IPS DF 6.9 (cell line): ENCODE results near the gene ABHD4.
"Not testable (repeated sequence)": the region's sequence is repeated elsewhere in the genome, so short reads cannot be mapped to it uniquely, and the experiment has no call there.

Source experiments
- DNase-seq: peaks from one replicate; pipeline ENCODE4 v3.0.0-alpha.2; 2013; ENCODE audit warnings: low read depth, low spot score
- H3K27ac ChIP-seq: one replicate; pipeline ENCODE4 v1.5.1; 2013; ENCODE audit warnings: low read length, control low read depth
- H3K27me3 ChIP-seq: 2 replicates; pipeline ENCODE4 v1.6.1; 2013; ENCODE audit warnings: mild to moderate bottlenecking, low read length; ENCODE audit not compliant: control insufficient read depth, insufficient read depth
- H3K36me3 ChIP-seq: 2 replicates; pipeline ENCODE4 v1.6.1; 2013; ENCODE audit warnings: low read length; ENCODE audit not compliant: control insufficient read depth, insufficient read depth
- H3K4me1 ChIP-seq: 2 replicates; pipeline ENCODE4 v1.6.1; 2013; ENCODE audit warnings: low read length; ENCODE audit not compliant: control insufficient read depth, insufficient read depth
- H3K4me3 ChIP-seq: 2 replicates; pipeline ENCODE4 v1.5.1; 2013; ENCODE audit warnings: mild to moderate bottlenecking, low read length
- H3K9me3 ChIP-seq: 2 replicates; pipeline ENCODE4 v1.6.1; 2013; ENCODE audit warnings: low read length, inconsistent platforms; ENCODE audit not compliant: control insufficient read depth, insufficient read depth
- WGBS: extraction: QIAGEN DNeasy Blood & Tissue Kit; methylation state at CpG from one replicate; pipeline ENCODE4 v1.1.7; 2013; ENCODE audit warnings: mixed read lengths, missing lambda C conversion rate; ENCODE audit not compliant: insufficient read length, insufficient coverage; 5-methylcytosine and 5-hydroxymethylcytosine counted together

The ABHD4 gene

GRCh38 chr14:22627506-22628263, 29.6 kb downstream of the ABHD4 start:
- no peak overlapping the region for H3K27ac ChIP-seq
- no peaks in the 10 kb centered on the region; the same call in 1 of the 2 replicates for H3K4me1 ChIP-seq
- H3K9me3 ChIP-seq = no peaks in the 10 kb centered on the region
- no peak for DNase-seq
- no CpG with 5 or more reads among the region's 7 CpGs for WGBS
- no peaks in the 10 kb centered on the region for H3K36me3 ChIP-seq
- H3K27me3 ChIP-seq = no peaks in the 10 kb centered on the region
- no peak overlapping the region for H3K4me3 ChIP-seq

GRCh38 chr14:22629361-22629760, 31.3 kb downstream of the ABHD4 start:
- DNase-seq = no peak
- Histone ChIP-seq H3K27me3 (no peaks in the 10 kb centered on the region), H3K4me3 (no peak overlapping the region), H3K27ac (no peak overlapping the region), H3K36me3 (no peaks in the 10 kb centered on the region), H3K9me3 (no peaks in the 10 kb centered on the region), H3K4me1 (no peaks in the 10 kb centered on the region; the same call in 1 of the 2 replicates)
- WGBS = no CpG with 5 or more reads among the region's 5 CpGs

- no peak for DNase-seq
- WGBS = no CpG with 5 or more reads among the region's 3 CpGs
- Histone ChIP-seq H3K9me3 (no peaks in the 10 kb centered on the region), H3K27ac (no peak overlapping the region), H3K36me3 (no peaks in the 10 kb centered on the region), H3K27me3 (no peaks in the 10 kb centered on the region), H3K4me1 (no peaks in the 10 kb centered on the region; the same call in 1 of the 2 replicates), H3K4me3 (no peak overlapping the region)
Observed at GRCh38 chr14:22630066-22630465, 32.0 kb downstream of the ABHD4 start.

- Histone ChIP-seq H3K27me3 (no peaks in the 10 kb centered on the region), H3K36me3 (no peaks in the 10 kb centered on the region), H3K4me1 (no peaks in the 10 kb centered on the region; the same call in 1 of the 2 replicates), H3K9me3 (no peaks in the 10 kb centered on the region), H3K27ac (no peak overlapping the region), H3K4me3 (no peak overlapping the region)
- DNase-seq = no peak
- no CpG with 5 or more reads among the region's 2 CpGs for WGBS
Observed at GRCh38 chr14:22630486-22630885, 32.4 kb downstream of the ABHD4 start.

GRCh38 chr14:22634233-22634900, 36.3 kb downstream of the ABHD4 start:
- no CpG with 5 or more reads among the region's 8 CpGs for WGBS
- DNase-seq = no peak

GRCh38 chr14:22635980-22636379, 37.9 kb downstream of the ABHD4 start:
- not testable (repeated sequence) for H3K4me3 ChIP-seq, H3K36me3 ChIP-seq, H3K4me1 ChIP-seq, DNase-seq, H3K9me3 ChIP-seq, H3K27me3 ChIP-seq, H3K27ac ChIP-seq
- WGBS = no CpG with 5 or more reads among the region's 1 CpG

More at GRCh38 chr14:22634233-22634900, 36.3 kb downstream of the ABHD4 start:
- H3K27me3 ChIP-seq = no peaks in the 10 kb centered on the region
- no peaks in the 10 kb centered on the region for H3K9me3 ChIP-seq
- no peaks in the 10 kb centered on the region for H3K36me3 ChIP-seq
- H3K4me3 ChIP-seq = no peak overlapping the region
- H3K4me1 ChIP-seq = no peaks in the 10 kb centered on the region
- H3K27ac ChIP-seq = no peak overlapping the region

GRCh38 chr14:22640192-22640591, 42.1 kb downstream of the ABHD4 start:
- Histone ChIP-seq H3K9me3 (no peaks in the 10 kb centered on the region), H3K36me3 (no peaks in the 10 kb centered on the region), H3K27ac (no peak overlapping the region), H3K27me3 (no peaks in the 10 kb centered on the region), H3K4me3 (no peak overlapping the region), H3K4me1 (no peaks in the 10 kb centered on the region)
- no peak for DNase-seq

GRCh38 chr14:22641846-22642245, 43.7 kb downstream of the ABHD4 start:
- Histone ChIP-seq H3K9me3 (no peaks in the 10 kb centered on the region), H3K27ac (no peak overlapping the region), H3K36me3 (no peaks in the 10 kb centered on the region), H3K27me3 (no peaks in the 10 kb centered on the region), H3K4me3 (no peak overlapping the region), H3K4me1 (no peaks in the 10 kb centered on the region)
- no CpG with 5 or more reads among the region's 3 CpGs for WGBS
- DNase-seq = no peak

- Histone ChIP-seq H3K27me3 (no peaks in the 10 kb centered on the region), H3K4me1 (no peaks in the 10 kb centered on the region), H3K9me3 (no peaks in the 10 kb centered on the region), H3K36me3 (no peaks in the 10 kb centered on the region), H3K27ac (no peak within 1 kb of the TSS), H3K4me3 (no peak within 1 kb of the TSS)
- WGBS = no CpG with 5 or more reads among the region's 1 CpG
- DNase-seq = no peak
Observed at GRCh38 chr14:22644305-22644635, 46.2 kb downstream of the ABHD4 start, which contains the start of gene OR6J1. Gene OR6J1, minus strand, starts transcription at chr14:22644352. Its CDS starts 9,541 bp downstream, at chr14:22634811.

GRCh38 chr14:22646570-22647254, 48.6 kb downstream of the ABHD4 start:
- Histone ChIP-seq H3K27ac (no peak overlapping the region), H3K9me3 (no peaks in the 10 kb centered on the region), H3K4me1 (no peaks in the 10 kb centered on the region), H3K36me3 (no peaks in the 10 kb centered on the region), H3K4me3 (no peak overlapping the region), H3K27me3 (no peaks in the 10 kb centered on the region)
- DNase-seq = no peak
- WGBS = no CpG with 5 or more reads among the region's 4 CpGs
